Stimulated activated CD4-positive, alpha-beta T cell treated with anti-CD3 and anti-CD28 coated beads, Interleukin-12 subunit alpha, Interleukin-12 subunit beta, amount 100 ng/mL, for 48 hours (primary cell): ENCODE measurements around the gene SLC6A1.

Experiments used
- DNase-seq, 3 donors: peaks; one replicate each; pipeline ENCODE4 v3.0.0-alpha.2; 2020; ENCODE audit warnings: low read depth in 2 of 3, low spot score in 1 of 3

Gene SLC6A1

GRCh38 chr3:11016727-11017126 is 24.2 kb downstream of the SLC6A1 start:
- DNase-seq = no peak

- DNase-seq = no peak
Observed at GRCh38 chr3:11019116-11019819, 26.7 kb downstream of the SLC6A1 start.

DNA sequence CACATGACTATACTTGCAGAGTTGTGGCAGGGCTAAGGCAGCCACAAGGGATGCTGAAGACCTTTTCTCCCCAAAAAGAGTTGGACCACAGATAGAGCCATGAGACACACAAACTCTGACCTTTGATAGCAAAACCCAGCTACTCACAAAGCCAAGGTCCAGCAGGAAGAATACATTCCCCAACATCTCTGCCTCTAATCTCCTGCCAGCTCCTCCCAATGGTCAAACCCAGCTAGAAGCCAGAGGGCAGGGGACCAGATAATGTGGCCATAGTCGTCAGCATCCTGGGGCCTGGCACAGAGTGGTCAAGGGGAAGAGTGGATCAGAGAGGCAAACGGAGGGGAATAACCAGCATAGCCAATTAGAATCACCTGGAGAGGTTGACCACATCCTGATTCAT is 28.2 kb downstream of the SLC6A1 start:
- DNase-seq = no peak

DNA sequence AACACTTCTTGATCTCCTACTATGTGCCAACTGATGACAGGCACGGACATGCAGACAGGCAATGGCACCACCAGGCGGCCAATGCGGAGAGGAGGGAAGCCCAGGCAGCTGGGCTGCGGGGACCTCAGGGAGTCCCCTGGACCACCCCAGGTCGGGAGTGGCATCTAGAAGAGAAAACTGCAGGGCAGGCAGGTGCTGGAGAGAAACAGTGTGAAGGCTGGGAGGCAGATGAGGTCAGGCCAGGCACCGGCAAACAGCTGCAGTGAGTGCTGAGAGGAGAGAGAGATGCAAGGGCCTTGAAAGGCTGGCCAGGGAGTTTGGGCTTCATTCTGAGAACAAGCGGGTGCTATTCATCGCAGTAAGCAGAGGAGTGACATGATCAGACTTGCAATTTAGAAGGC is 29.1 kb downstream of the SLC6A1 start:
- no peak for DNase-seq

DNA sequence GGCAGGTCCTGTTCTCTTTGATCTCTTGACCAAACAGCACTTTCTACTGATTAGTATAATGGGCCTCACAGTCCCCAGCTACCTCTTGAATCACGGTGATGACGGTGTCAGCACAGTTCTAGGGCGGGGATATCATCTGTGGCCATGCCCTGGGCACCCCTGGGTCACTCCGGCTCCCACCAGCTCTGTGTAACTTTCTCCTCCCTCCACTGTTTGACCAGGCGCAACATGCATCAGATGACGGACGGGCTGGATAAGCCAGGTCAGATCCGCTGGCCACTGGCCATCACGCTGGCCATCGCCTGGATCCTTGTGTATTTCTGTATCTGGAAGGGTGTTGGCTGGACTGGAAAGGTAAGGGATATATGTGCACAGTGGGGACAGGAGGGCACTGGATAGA is 29.6 kb downstream of the SLC6A1 start:
- DNase-seq = no peak

DNA sequence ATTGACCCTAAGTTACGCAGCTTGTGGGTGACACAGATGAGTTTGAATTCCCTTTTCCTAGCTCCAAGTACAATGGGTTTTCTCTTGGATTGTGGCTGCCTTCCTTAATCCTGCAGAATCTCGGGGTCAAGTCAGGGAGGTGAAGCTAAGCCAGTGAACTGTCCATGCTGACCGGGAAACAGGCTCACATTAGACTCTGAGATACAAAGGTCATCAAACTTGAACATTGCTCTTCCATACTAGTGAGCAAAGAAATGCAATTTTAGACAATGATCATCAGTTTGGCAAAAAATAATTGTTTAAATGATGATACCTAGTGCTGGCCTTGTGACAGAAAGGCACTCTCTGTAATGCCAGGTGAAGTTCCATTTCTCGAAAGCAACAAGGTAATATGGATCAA is 31.6 kb downstream of the SLC6A1 start:
- DNase-seq = no peak

- no peak for DNase-seq
Observed at GRCh38 chr3:11029948-11030347, 37.4 kb downstream of the SLC6A1 start.

DNA sequence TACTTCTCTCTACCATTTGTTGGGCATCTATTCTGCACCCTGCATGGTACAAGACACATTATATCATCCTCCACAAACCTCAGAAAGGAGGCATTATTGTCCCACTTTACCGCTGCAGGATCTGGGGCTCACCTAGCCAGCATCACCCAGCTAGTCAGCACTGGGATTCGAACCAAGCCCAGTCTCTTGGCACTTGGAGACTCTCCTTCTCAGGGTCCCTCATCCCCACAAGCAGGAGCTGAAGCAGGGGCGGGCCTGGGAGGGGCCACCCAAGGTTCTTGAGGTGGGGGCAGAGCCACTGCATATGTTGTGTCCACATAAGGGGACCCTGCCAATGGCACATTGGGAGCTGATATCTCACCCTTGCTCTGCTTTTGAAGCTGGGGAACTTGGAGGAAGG is 41.3 kb downstream of the SLC6A1 start:
- DNase-seq = no peak

- no peak for DNase-seq
Observed at GRCh38 chr3:11034309-11034985, 41.9 kb downstream of the SLC6A1 start.

- no peak for DNase-seq
Observed at GRCh38 chr3:11035757-11036505, 43.4 kb downstream of the SLC6A1 start.

DNA sequence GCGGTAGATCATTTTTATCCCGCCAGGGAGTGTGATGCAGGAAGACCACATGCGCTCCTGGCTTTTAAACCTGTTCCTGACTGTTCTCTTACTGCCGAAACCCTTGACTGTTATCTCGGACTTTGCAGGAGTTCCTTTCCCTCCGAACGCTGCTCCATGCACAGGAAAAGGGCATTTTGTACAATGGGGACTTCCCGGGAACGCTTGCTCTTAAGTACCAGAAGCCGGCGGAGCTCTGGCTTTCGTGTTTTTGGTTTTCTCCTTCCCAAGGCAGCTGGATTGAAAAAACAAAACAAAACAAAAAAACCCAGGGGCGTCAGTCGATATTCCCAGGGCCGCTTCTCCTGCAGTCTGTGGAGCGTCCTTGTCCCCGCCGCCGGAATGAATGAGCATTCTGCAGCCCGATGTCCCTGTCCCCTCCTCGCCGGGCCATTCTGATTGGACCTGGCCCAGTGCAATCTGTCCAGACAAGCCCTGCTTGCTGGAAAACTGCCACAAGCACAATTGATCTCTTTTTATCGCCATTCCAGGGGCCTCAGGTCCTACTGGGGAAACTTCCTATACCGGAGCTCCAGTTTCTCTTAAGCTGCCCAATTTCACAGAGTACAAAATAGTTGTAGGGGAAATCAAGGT is 44.8 kb downstream of the SLC6A1 start:
- no peak for DNase-seq

DNA sequence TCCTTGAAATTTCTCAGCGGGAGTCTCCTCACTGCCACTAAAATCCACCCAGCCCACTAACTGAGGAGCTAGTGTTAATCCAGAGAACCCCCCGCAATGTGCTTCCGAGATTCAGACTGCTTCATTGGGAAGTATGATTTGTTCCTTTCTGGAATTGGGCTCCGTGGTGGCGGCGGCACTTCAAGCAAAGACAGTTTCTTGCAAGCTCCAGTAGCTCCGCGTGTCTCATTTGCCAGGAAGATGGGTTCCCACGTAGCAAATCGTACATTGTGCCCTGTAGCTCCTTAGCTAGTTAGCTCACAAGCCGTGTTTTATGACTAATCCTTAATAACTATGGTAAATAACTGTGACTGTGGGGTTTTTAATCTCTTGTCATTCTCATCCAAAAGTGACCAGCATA is 45.4 kb downstream of the SLC6A1 start:
- no peak for DNase-seq

GRCh38 chr3:11045536-11045935 is 53.0 kb downstream of the SLC6A1 start:
- DNase-seq = no peak

- DNase-seq = no peak
Observed at GRCh38 chr3:11047500-11047899, 55.0 kb downstream of the SLC6A1 start.

GRCh38 chr3:11050666-11051323 is 58.2 kb downstream of the SLC6A1 start:
- no peak for DNase-seq

- no peak for DNase-seq
Observed at GRCh38 chr3:11053926-11054503, 61.5 kb downstream of the SLC6A1 start.

- DNase-seq = no peak
Observed at GRCh38 chr3:11054739-11055438, 62.3 kb downstream of the SLC6A1 start.

- DNase-seq = no peak
Observed at GRCh38 chr3:11055496-11055895, 62.9 kb downstream of the SLC6A1 start.

DNA sequence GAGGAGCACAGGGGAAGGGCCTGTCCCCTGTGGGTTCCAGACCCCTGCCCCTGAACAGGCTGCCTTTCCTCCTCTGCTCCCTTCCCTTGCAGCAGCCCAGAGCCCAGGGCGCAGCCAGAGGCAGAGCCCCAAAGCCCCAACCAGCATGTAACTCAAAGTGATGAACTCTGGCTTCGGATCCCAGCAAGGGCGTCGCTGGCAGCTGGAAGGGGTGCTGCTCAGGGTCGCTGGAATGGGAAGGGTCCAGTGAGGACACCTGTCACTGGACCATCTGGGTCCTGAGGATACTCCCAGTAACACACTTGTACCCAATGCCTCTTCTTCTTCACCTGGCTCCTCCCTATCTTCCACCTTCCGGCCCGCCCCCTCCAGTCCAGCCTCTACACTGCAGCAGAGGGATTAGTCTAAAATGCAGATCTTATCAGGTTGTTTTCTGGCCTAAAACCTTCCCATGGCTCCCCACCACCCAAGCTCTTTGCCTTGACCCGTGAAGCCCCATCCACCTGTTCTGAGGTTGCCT is 64.0 kb downstream of the SLC6A1 start:
- DNase-seq = no peak

- no peak for DNase-seq
Observed at GRCh38 chr3:11057655-11058054, 65.1 kb downstream of the SLC6A1 start.
